Sigmoid colon (tissue), 7 donors: ENCODE data around the gene ZNF385C. TPM values are rescaled to one million over a fixed set of nuclear protein-coding genes. Genes with fewer than 3 reads are reported as not detected.

Source experiments
- DNase-seq: peaks from one replicate; pipeline ENCODE4 v3.0.0-alpha.2; 2019
- H3K27ac ChIP-seq, 4 donors: fragments of 200-600 bp; sonication (generic); one replicate each; pipeline ENCODE4 v1.5.1; 2016 to 2019; ENCODE audit warnings: mild to moderate bottlenecking in 1 of 4
- H3K27me3 ChIP-seq, 3 donors: fragments of 200-600 bp; sonication (generic); one replicate each; pipeline ENCODE4 v1.5.1; 2019; ENCODE audit warnings: mild to moderate bottlenecking in 1 of 3
- H3K36me3 ChIP-seq, 4 donors: fragments of 200-600 bp; sonication (generic); one replicate each; pipeline ENCODE4 v1.5.1; 2016 to 2019
- H3K4me1 ChIP-seq, 4 donors: fragments of 200-600 bp; sonication (generic); one replicate each; pipeline ENCODE4 v1.5.1; 2017 to 2019
- H3K4me3 ChIP-seq, 4 donors: fragments of 200-600 bp; sonication (generic); one replicate each; pipeline ENCODE4 v1.5.1; 2017 to 2019; ENCODE audit warnings: mild to moderate bottlenecking in 2 of 4, moderate library complexity in 1 of 4
- H3K9me3 ChIP-seq, 4 donors: fragments of 200-600 bp in 3 of 4; sonication (generic) in 3 of 4; one replicate each; pipeline versions ENCODE4 v1.5.1 to v1.6.1; 2013 to 2019
- CTCF ChIP-seq, 4 experiments: fragments of 450-650 bp in 3 of 4; fragments of 200-600 bp in 1 of 4; IDR thresholded peaks; one replicate each; pipeline ENCODE4 v1.5.1; 2016 to 2019; ENCODE audit warnings: antibody characterized with exemption in 4 of 4, mild to moderate bottlenecking in 3 of 4, moderate library complexity in 2 of 4
- EP300 ChIP-seq, 4 donors: sonication (generic); formaldehyde crosslinking; IDR thresholded peaks; one replicate each; pipeline ENCODE4 v1.6.1; 2017; ENCODE audit warnings: antibody characterized with exemption in 4 of 4
- POLR2A ChIP-seq, 2 donors: fragments of 450-650 bp; IDR thresholded peaks; one replicate each; pipeline ENCODE4 v1.6.1; 2016; ENCODE audit warnings: antibody characterized with exemption in 2 of 2, mild to moderate bottlenecking in 2 of 2, moderate library complexity in 2 of 2
- POLR2AphosphoS5 ChIP-seq, 4 donors: sonication (generic); formaldehyde crosslinking; IDR thresholded peaks; one replicate each; pipeline ENCODE4 v1.6.1; 2017; ENCODE audit warnings: antibody characterized with exemption in 4 of 4
- WGBS, 2 donors: extraction: QIAGEN DNeasy Blood & Tissue Kit; methylation state at CpG; one replicate each; pipeline ENCODE4 v1.1.7; 2013; 5-methylcytosine and 5-hydroxymethylcytosine counted together
- intact Hi-C: fragments of 100-400 bp; cut with DNase I; formaldehyde crosslinking; loops from one replicate; pipeline ENCODE4 v1.15.1; 2023
- polyA plus RNA-seq, 3 donors: library from polyadenylated mRNA; stranded (reverse); fragments of 200-250 nt; gene quantifications; one replicate each; pipeline ENCODE4 v1.2.3, GENCODE V29; 2013
- total RNA-seq, 4 donors: library from RNA; depleted of rRNA; stranded (reverse); fragments of >200 nt; gene quantifications; one replicate each; pipeline ENCODE4 v1.1.0, GENCODE V29; 2016
- donor health status: healthy with polysubstance abuse.
- donor health status: Bipolar disorder and iron deficiency.
- donor health status: healthy.

Gene ZNF385C
- total and polyA plus RNA-seq, 7 donors: 0.33 to 0.60 (median 0.42) TPM; not detected in 4

GRCh38 chr17:42131232-42131631 lies 33.0 kb upstream of the ZNF385C start:
- Histone ChIP-seq H3K9me3 (no peaks in the 10 kb centered on the region), H3K4me1 (peaks cover 0 to 53% (median 32%) of the 10 kb centered on the region in 4 donors), H3K27ac (peak overlapping the region; percentile 22 to 66 (median 43))

GRCh38 chr17:42130310-42130936 lies 32.1 kb upstream of the ZNF385C start:
- H3K4me3 ChIP-seq: no peak overlapping the region
- peak overlapping the region in 3 of 4 donors; percentile 22 to 66 (median 56) for H3K27ac ChIP-seq
- intact Hi-C loops: no loop called here
- DNase-seq: no peak
- 95 to 96% methylated on average over 16 of the region's 16 CpGs for WGBS, 2 donors
- no peaks in the 10 kb centered on the region for H3K9me3 ChIP-seq
- no peaks in the 10 kb centered on the region for H3K27me3 ChIP-seq
- TF ChIP-seq EP300 (IDR thresholded peaks at IDR 0.05): no peak
- TF ChIP-seq POLR2AphosphoS5 (IDR thresholded peaks at IDR 0.05): no peak
- no peak for TF ChIP-seq CTCF (IDR thresholded peaks at IDR 0.05)
- no peak for TF ChIP-seq POLR2A (IDR thresholded peaks at IDR 0.05)
- H3K4me1 ChIP-seq: peaks cover 0 to 44% (median 27%) of the 10 kb centered on the region in 4 donors
- H3K36me3 ChIP-seq: peaks cover 29 to 59% (median 33%) of the 10 kb centered on the region in 4 donors

More at GRCh38 chr17:42131232-42131631, 33.0 kb upstream of the ZNF385C start:
- Histone ChIP-seq H3K4me3 (no peak overlapping the region), H3K27me3 (no peaks in the 10 kb centered on the region), H3K36me3 (peaks cover 26 to 54% (median 29%) of the 10 kb centered on the region in 4 donors)
- intact Hi-C loops: no loop called here
- TF ChIP-seq CTCF (IDR thresholded peaks at IDR 0.05) (no peak), POLR2A (IDR thresholded peaks at IDR 0.05) (no peak), POLR2AphosphoS5 (IDR thresholded peaks at IDR 0.05) (no peak), EP300 (IDR thresholded peaks at IDR 0.05) (no peak)
- WGBS, 2 donors: 86 to 94% methylated on average over 4 of the region's 4 CpGs
- no peak for DNase-seq

GRCh38 chr17:42129109-42129837 lies 31.0 kb upstream of the ZNF385C start:
- Histone ChIP-seq H3K4me1 (peaks cover 0 to 39% (median 24%) of the 10 kb centered on the region in 4 donors), H3K27ac (peak overlapping the region in 3 of 4 donors; percentile 1 to 66 (median 56)), H3K9me3 (no peaks in the 10 kb centered on the region), H3K4me3 (no peak overlapping the region), H3K36me3 (peaks cover 30 to 66% (median 37%) of the 10 kb centered on the region in 4 donors), H3K27me3 (no peaks in the 10 kb centered on the region)
- 91 to 94% methylated on average over 8 of the region's 8 CpGs for WGBS, 2 donors
- intact Hi-C loops: no loop called here
- TF ChIP-seq CTCF (IDR thresholded peaks at IDR 0.05) (no peak), POLR2AphosphoS5 (IDR thresholded peaks at IDR 0.05) (no peak)
- peak; percentile 77 for DNase-seq

- H3K27me3 ChIP-seq: no peaks in the 10 kb centered on the region
- TF ChIP-seq POLR2A (IDR thresholded peaks at IDR 0.05) (no peak), CTCF (IDR thresholded peaks at IDR 0.05) (no peak), EP300 (IDR thresholded peaks at IDR 0.05) (no peak), POLR2AphosphoS5 (IDR thresholded peaks at IDR 0.05) (no peak)
- peaks cover 0 to 29% (median 15%) of the 10 kb centered on the region in 4 donors for H3K4me1 ChIP-seq
- DNase-seq: no peak
- no peak overlapping the region for H3K4me3 ChIP-seq
- peaks cover 30 to 57% (median 37%) of the 10 kb centered on the region in 4 donors for H3K36me3 ChIP-seq
- intact Hi-C loops: no loop called here
- no peak overlapping the region for H3K27ac ChIP-seq
- no peaks in the 10 kb centered on the region for H3K9me3 ChIP-seq
- 86 to 95% methylated on average over 6 of the region's 6 CpGs for WGBS, 2 donors
Measured at GRCh38 chr17:42127414-42127813, 29.1 kb upstream of the ZNF385C start.
